ENCODE data around the gene PRR16. TPM values are rescaled to one million over a fixed set of nuclear protein-coding genes. Genes with fewer than 3 reads are reported as not detected.

The PRR16 gene
- total RNA-seq, 1 experiment from 2014 or later, result 18.9 TPM

DNA sequence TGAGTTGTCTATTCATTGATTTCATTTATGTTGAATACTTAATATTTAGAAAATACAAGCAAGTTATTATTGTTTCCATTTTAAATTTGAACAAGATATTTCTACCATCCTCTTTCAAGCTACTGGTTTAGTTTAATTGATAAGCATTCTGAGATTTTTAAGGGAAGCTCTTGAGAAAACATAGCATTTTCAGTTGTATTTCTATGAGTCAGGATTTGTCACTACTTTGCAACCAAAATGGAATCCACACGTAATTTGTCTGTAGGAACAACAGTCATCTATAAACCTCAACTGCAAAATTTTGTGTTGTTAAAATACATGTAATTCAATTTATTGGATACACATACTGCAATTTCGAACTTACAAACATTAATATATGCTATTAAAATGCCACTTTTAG is 74.0 kb downstream of the PRR16 start:
- TF ChIP-seq, protein P1, sequence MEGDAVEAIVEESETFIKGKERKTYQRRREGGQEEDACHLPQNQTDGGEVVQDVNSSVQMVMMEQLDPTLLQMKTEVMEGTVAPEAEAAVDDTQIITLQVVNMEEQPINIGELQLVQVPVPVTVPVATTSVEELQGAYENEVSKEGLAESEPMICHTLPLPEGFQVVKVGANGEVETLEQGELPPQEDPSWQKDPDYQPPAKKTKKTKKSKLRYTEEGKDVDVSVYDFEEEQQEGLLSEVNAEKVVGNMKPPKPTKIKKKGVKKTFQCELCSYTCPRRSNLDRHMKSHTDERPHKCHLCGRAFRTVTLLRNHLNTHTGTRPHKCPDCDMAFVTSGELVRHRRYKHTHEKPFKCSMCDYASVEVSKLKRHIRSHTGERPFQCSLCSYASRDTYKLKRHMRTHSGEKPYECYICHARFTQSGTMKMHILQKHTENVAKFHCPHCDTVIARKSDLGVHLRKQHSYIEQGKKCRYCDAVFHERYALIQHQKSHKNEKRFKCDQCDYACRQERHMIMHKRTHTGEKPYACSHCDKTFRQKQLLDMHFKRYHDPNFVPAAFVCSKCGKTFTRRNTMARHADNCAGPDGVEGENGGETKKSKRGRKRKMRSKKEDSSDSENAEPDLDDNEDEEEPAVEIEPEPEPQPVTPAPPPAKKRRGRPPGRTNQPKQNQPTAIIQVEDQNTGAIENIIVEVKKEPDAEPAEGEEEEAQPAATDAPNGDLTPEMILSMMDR (IDR thresholded peaks at IDR 0.05; ENCODE audit: unreplicated experiment), result no peak
- CTCF ChIA-PET, result interaction anchor here (0.5 to 0.9 kb wide), 2 partner anchors 11 to 64 kb away, joined by 4 to 5 read pairs; no protein-coding TSS in a partner anchor
- no TSS peak for BruUV-seq (replicated peaks)
- Mint-ChIP-seq H3K4me3 (ENCODE audit: unreplicated experiment) (no peak overlapping the region), H3K36me3 (ENCODE audit: insufficient read depth, unreplicated experiment) (no peaks in the 10 kb centered on the region), H3K9me3 (ENCODE audit: unreplicated experiment) (no peaks in the 10 kb centered on the region), H3K27ac (ENCODE audit: low read depth, unreplicated experiment) (peak overlapping the region; percentile 79), H3K27me3 (ENCODE audit: insufficient read depth, unreplicated experiment) (no peaks in the 10 kb centered on the region), H3K4me1 (ENCODE audit: insufficient read depth, unreplicated experiment) (peaks cover 27% of the 10 kb centered on the region)
- intact Hi-C loops (cut with micrococcal nuclease), result loop anchor here (5.0 kb wide), 1 partner anchor 79 kb away; no protein-coding TSS in a partner anchor
- POLR2A ChIA-PET, result no interaction called here
- peak; percentile 25 for DNase-seq (ENCODE audit: unreplicated experiment)

- H3K27ac Mint-ChIP-seq (ENCODE audit: low read depth, unreplicated experiment), result peak overlapping the region; percentile 79
- intact Hi-C loops (cut with micrococcal nuclease), result loop anchor here (5.0 kb wide), 1 partner anchor 79 kb away; no protein-coding TSS in a partner anchor
- DNase-seq (ENCODE audit: unreplicated experiment), result peak; percentile 56
- H3K9me3 Mint-ChIP-seq (ENCODE audit: unreplicated experiment), result no peaks in the 10 kb centered on the region
- ChIA-PET POLR2A (no interaction called here), CTCF (interaction anchor here (0.5 to 0.9 kb wide), 2 partner anchors 10 to 64 kb away, joined by 4 to 5 read pairs; no protein-coding TSS in a partner anchor)
- no peaks in the 10 kb centered on the region for H3K27me3 Mint-ChIP-seq (ENCODE audit: insufficient read depth, unreplicated experiment)
- H3K36me3 Mint-ChIP-seq (ENCODE audit: insufficient read depth, unreplicated experiment), result no peaks in the 10 kb centered on the region
- TF ChIP-seq, protein P1 (IDR thresholded peaks at IDR 0.05; ENCODE audit: unreplicated experiment), result no peak
- BruUV-seq (replicated peaks), result no TSS peak
- peaks cover 25% of the 10 kb centered on the region for H3K4me1 Mint-ChIP-seq (ENCODE audit: insufficient read depth, unreplicated experiment)
- peak overlapping the region; percentile 18 for H3K4me3 Mint-ChIP-seq (ENCODE audit: unreplicated experiment)
Measured at GRCh38 chr5:120538644-120539043, 74.5 kb downstream of the PRR16 start.

DNA sequence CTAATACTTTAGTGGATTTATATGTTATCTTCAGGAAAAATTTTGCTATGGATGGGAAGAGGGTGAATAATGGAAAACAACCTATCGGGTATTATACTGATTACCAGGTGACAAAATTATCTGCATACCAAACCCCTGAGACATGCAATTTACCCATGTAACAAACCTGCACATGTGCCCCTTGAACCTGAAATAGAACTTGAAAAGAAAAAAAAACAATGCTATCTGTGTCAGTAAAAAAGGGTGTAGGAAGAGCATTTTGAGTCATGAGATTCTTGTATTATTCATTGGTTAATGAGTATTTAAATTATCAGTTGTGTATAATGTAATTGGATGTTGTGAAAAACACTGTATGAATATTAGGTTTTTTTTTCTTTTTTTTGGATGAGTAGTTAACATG is 75.4 kb downstream of the PRR16 start:
- H3K4me1 Mint-ChIP-seq (ENCODE audit: insufficient read depth, unreplicated experiment), result peaks cover 21% of the 10 kb centered on the region
- peak overlapping the region; percentile 79 for H3K27ac Mint-ChIP-seq (ENCODE audit: low read depth, unreplicated experiment)
- no peaks in the 10 kb centered on the region for H3K36me3 Mint-ChIP-seq (ENCODE audit: insufficient read depth, unreplicated experiment)
- ChIA-PET CTCF (interaction anchor here (0.6 kb wide), 1 partner anchor 12 kb away, joined by 3 read pairs; no protein-coding TSS in a partner anchor), POLR2A (no interaction called here)
- intact Hi-C loops (cut with micrococcal nuclease), result loop anchor here (5.0 kb wide), 1 partner anchor 78 kb away; no protein-coding TSS in a partner anchor
- no peak overlapping the region for H3K4me3 Mint-ChIP-seq (ENCODE audit: unreplicated experiment)
- H3K27me3 Mint-ChIP-seq (ENCODE audit: insufficient read depth, unreplicated experiment), result no peaks in the 10 kb centered on the region
- no peaks in the 10 kb centered on the region for H3K9me3 Mint-ChIP-seq (ENCODE audit: unreplicated experiment)
- TF ChIP-seq, protein P1 (IDR thresholded peaks at IDR 0.05; ENCODE audit: unreplicated experiment), result no peak
- DNase-seq (ENCODE audit: unreplicated experiment), result no peak
- BruUV-seq (replicated peaks), result no TSS peak

GRCh38 chr5:120540097-120540496 is 76.0 kb downstream of the PRR16 start:
- Mint-ChIP-seq H3K27me3 (ENCODE audit: insufficient read depth, unreplicated experiment) (no peaks in the 10 kb centered on the region), H3K9me3 (ENCODE audit: unreplicated experiment) (no peaks in the 10 kb centered on the region), H3K27ac (ENCODE audit: low read depth, unreplicated experiment) (peak overlapping the region; percentile 79), H3K36me3 (ENCODE audit: insufficient read depth, unreplicated experiment) (no peaks in the 10 kb centered on the region), H3K4me1 (ENCODE audit: insufficient read depth, unreplicated experiment) (peaks cover 21% of the 10 kb centered on the region), H3K4me3 (ENCODE audit: unreplicated experiment) (no peak overlapping the region)
- BruUV-seq (replicated peaks), result no TSS peak
- CTCF ChIA-PET, result interaction anchor here (0.5 to 0.6 kb wide), 2 partner anchors 13 to 1154 kb away, joined by 3 read pairs; no protein-coding TSS in a partner anchor
- TF ChIP-seq, protein P1 (IDR thresholded peaks at IDR 0.05; ENCODE audit: unreplicated experiment), result no peak
- intact Hi-C loops (cut with micrococcal nuclease), result no loop called here
- no peak for DNase-seq (ENCODE audit: unreplicated experiment)
- POLR2A ChIA-PET, result no interaction called here

All from MCF 10A (cell line).